ENCODE results near the gene CRYBA4.

The CRYBA4 gene

GRCh38 chr22:26650722-26651421 lies 29.1 kb downstream of the CRYBA4 start:
- no peak for DNase-seq
- peaks cover 52% of the 10 kb centered on the region for H3K27me3 Mint-ChIP-seq

GRCh38 chr22:26651815-26652214 lies 30.1 kb downstream of the CRYBA4 start:
- no peaks in the 10 kb centered on the region for H3K9me3 Mint-ChIP-seq
- no peak overlapping the region for H3K27ac Mint-ChIP-seq
- no peak for DNase-seq

More at GRCh38 chr22:26650722-26651421, 29.1 kb downstream of the CRYBA4 start:
- H3K9me3 Mint-ChIP-seq, result no peaks in the 10 kb centered on the region
- no peak overlapping the region for H3K4me3 Mint-ChIP-seq
- CTCF ChIA-PET, result interaction anchor here (0.5 to 2.0 kb wide), 5 partner anchors 15 to 283 kb away, joined by 3 to 11 read pairs (median 3); no protein-coding TSS in a partner anchor
- H3K27ac Mint-ChIP-seq, result no peak overlapping the region
- no peaks in the 10 kb centered on the region for H3K36me3 Mint-ChIP-seq
- H3K4me1 Mint-ChIP-seq, result peaks cover 43% of the 10 kb centered on the region

GRCh38 chr22:26656891-26657851 lies 35.4 kb downstream of the CRYBA4 start, which contains the start of gene MIAT:
TSS of gene MIAT (plus strand) at chr22:26657588.
- Mint-ChIP-seq H3K4me3 (peak within 1 kb of the TSS; percentile 94), H3K27ac (peak within 1 kb of the TSS; percentile 92), H3K4me1 (peaks cover 34% of the 10 kb centered on the region), H3K36me3 (peaks cover 4% of the 10 kb centered on the region), H3K9me3 (no peaks in the 10 kb centered on the region), H3K27me3 (peaks cover 48% of the 10 kb centered on the region)
- CTCF ChIA-PET, result interaction anchor here (0.9 to 2.3 kb wide), 3 partner anchors 14 to 154 kb away, joined by 3 to 5 read pairs (median 3); no protein-coding TSS in a partner anchor
- DNase-seq, result peak; percentile 88

More at GRCh38 chr22:26651815-26652214, 30.1 kb downstream of the CRYBA4 start:
- CTCF ChIA-PET, result interaction anchor here (1.2 to 1.7 kb wide), 3 partner anchors 23 to 284 kb away, joined by 3 to 5 read pairs (median 3); no protein-coding TSS in a partner anchor
- Mint-ChIP-seq H3K4me3 (no peak overlapping the region), H3K27me3 (peaks cover 57% of the 10 kb centered on the region), H3K4me1 (peaks cover 35% of the 10 kb centered on the region), H3K36me3 (no peaks in the 10 kb centered on the region)

GRCh38 chr22:26658161-26658560 lies 36.4 kb downstream of the CRYBA4 start:
- no peak for DNase-seq
- CTCF ChIA-PET, result interaction anchor here (1.5 kb wide), 1 partner anchor 13 kb away, joined by 3 read pairs; no protein-coding TSS in a partner anchor
- H3K4me1 Mint-ChIP-seq, result peaks cover 39% of the 10 kb centered on the region
- H3K36me3 Mint-ChIP-seq, result peaks cover 11% of the 10 kb centered on the region
- H3K4me3 Mint-ChIP-seq, result peak overlapping the region; percentile 94
- H3K9me3 Mint-ChIP-seq, result no peaks in the 10 kb centered on the region
- H3K27me3 Mint-ChIP-seq, result peaks cover 38% of the 10 kb centered on the region
- peak overlapping the region; percentile 92 for H3K27ac Mint-ChIP-seq

GRCh38 chr22:26658671-26659478 lies 37.1 kb downstream of the CRYBA4 start:
- Mint-ChIP-seq H3K9me3 (no peaks in the 10 kb centered on the region), H3K4me1 (peaks cover 43% of the 10 kb centered on the region), H3K27ac (peak overlapping the region; percentile 92), H3K27me3 (peaks cover 31% of the 10 kb centered on the region), H3K4me3 (peak overlapping the region; percentile 94), H3K36me3 (peaks cover 17% of the 10 kb centered on the region)
- peak; percentile 85 for DNase-seq
- CTCF ChIA-PET, result interaction anchor here (0.8 kb wide), 1 partner anchor 15 kb away, joined by 3 read pairs; no protein-coding TSS in a partner anchor

- CTCF ChIA-PET, result interaction anchor here (8.4 kb wide), 1 partner anchor 157 kb away, joined by 61 read pairs; no protein-coding TSS in a partner anchor
- no peak overlapping the region for H3K27ac Mint-ChIP-seq
- H3K27me3 Mint-ChIP-seq, result peaks cover 19% of the 10 kb centered on the region
- peaks cover 24% of the 10 kb centered on the region for H3K36me3 Mint-ChIP-seq
- H3K4me1 Mint-ChIP-seq, result peaks cover 57% of the 10 kb centered on the region
- no peaks in the 10 kb centered on the region for H3K9me3 Mint-ChIP-seq
- no peak overlapping the region for H3K4me3 Mint-ChIP-seq
- no peak for DNase-seq
Observed at GRCh38 chr22:26660356-26660755, 38.6 kb downstream of the CRYBA4 start.

GRCh38 chr22:26660961-26661578 lies 39.3 kb downstream of the CRYBA4 start:
- Mint-ChIP-seq H3K4me3 (no peak overlapping the region), H3K36me3 (peaks cover 24% of the 10 kb centered on the region), H3K9me3 (no peaks in the 10 kb centered on the region), H3K27ac (no peak overlapping the region), H3K4me1 (peaks cover 65% of the 10 kb centered on the region), H3K27me3 (peaks cover 13% of the 10 kb centered on the region)
- no peak for DNase-seq
- CTCF ChIA-PET, result interaction anchor here (1.2 to 8.4 kb wide), 3 partner anchors 13 to 158 kb away, joined by 3 to 61 read pairs (median 7); no protein-coding TSS in a partner anchor

GRCh38 chr22:26662160-26662559 lies 40.4 kb downstream of the CRYBA4 start:
- no peak for DNase-seq
- Mint-ChIP-seq H3K4me3 (no peak overlapping the region), H3K27me3 (peaks cover 6% of the 10 kb centered on the region), H3K36me3 (peaks cover 29% of the 10 kb centered on the region), H3K27ac (no peak overlapping the region), H3K9me3 (no peaks in the 10 kb centered on the region), H3K4me1 (peaks cover 62% of the 10 kb centered on the region)
- CTCF ChIA-PET, result interaction anchor here (1.2 to 8.4 kb wide), 2 partner anchors 12 to 159 kb away, joined by 3 to 61 read pairs; no protein-coding TSS in a partner anchor

GRCh38 chr22:26663374-26663923 lies 41.7 kb downstream of the CRYBA4 start:
- Mint-ChIP-seq H3K36me3 (peaks cover 37% of the 10 kb centered on the region), H3K4me1 (peaks cover 53% of the 10 kb centered on the region)
- no peak for DNase-seq

GRCh38 chr22:26665813-26666231 lies 44.1 kb downstream of the CRYBA4 start:
- no peak overlapping the region for H3K4me3 Mint-ChIP-seq
- no peak overlapping the region for H3K27ac Mint-ChIP-seq
- CTCF ChIA-PET, result interaction anchor here (1.0 to 8.4 kb wide), 12 partner anchors 8 to 236 kb away, joined by 3 to 61 read pairs (median 4); partner anchors contain the start of genes HPS4 and SRRD
- H3K27me3 Mint-ChIP-seq, result no peaks in the 10 kb centered on the region
- peaks cover 42% of the 10 kb centered on the region for H3K36me3 Mint-ChIP-seq
- no peak for DNase-seq
- no peaks in the 10 kb centered on the region for H3K9me3 Mint-ChIP-seq
- H3K4me1 Mint-ChIP-seq, result peaks cover 62% of the 10 kb centered on the region

More at GRCh38 chr22:26663374-26663923, 41.7 kb downstream of the CRYBA4 start:
- no peak overlapping the region for H3K4me3 Mint-ChIP-seq
- H3K27ac Mint-ChIP-seq, result no peak overlapping the region
- CTCF ChIA-PET, result interaction anchor here (3.0 to 8.4 kb wide), 2 partner anchors 10 to 161 kb away, joined by 13 to 61 read pairs; no protein-coding TSS in a partner anchor
- H3K27me3 Mint-ChIP-seq, result no peaks in the 10 kb centered on the region
- no peaks in the 10 kb centered on the region for H3K9me3 Mint-ChIP-seq

- no peaks in the 10 kb centered on the region for H3K27me3 Mint-ChIP-seq
- CTCF ChIA-PET, result interaction anchor here (8.4 kb wide), 1 partner anchor 164 kb away, joined by 61 read pairs; no protein-coding TSS in a partner anchor
- peaks cover 70% of the 10 kb centered on the region for H3K4me1 Mint-ChIP-seq
- peak overlapping the region; percentile 76 for H3K27ac Mint-ChIP-seq
- H3K9me3 Mint-ChIP-seq, result no peaks in the 10 kb centered on the region
- no peak overlapping the region for H3K4me3 Mint-ChIP-seq
- no peak for DNase-seq
- peaks cover 43% of the 10 kb centered on the region for H3K36me3 Mint-ChIP-seq
Observed at GRCh38 chr22:26667140-26667539, 45.4 kb downstream of the CRYBA4 start.

GRCh38 chr22:26669060-26669481 lies 47.3 kb downstream of the CRYBA4 start:
- CTCF ChIA-PET, result interaction anchor here (0.7 to 1.3 kb wide), 3 partner anchors 100 to 166 kb away, joined by 3 to 4 read pairs (median 3); no protein-coding TSS in a partner anchor
- H3K27ac Mint-ChIP-seq, result peak overlapping the region; percentile 56
- peaks cover 30% of the 10 kb centered on the region for H3K36me3 Mint-ChIP-seq
- no peak overlapping the region for H3K4me3 Mint-ChIP-seq
- DNase-seq, result peak; percentile 37
- H3K9me3 Mint-ChIP-seq, result no peaks in the 10 kb centered on the region
- peaks cover 66% of the 10 kb centered on the region for H3K4me1 Mint-ChIP-seq
- no peaks in the 10 kb centered on the region for H3K27me3 Mint-ChIP-seq

All from activated naive CD4-positive, alpha-beta T cell treated with anti-CD3 and anti-CD28 coated beads, Interleukin-2, amount 10 ng/mL, durations not matched to agents 7 days and 5 days (primary cell).